GM12873 (cell line): ENCODE measurements around the gene CDH18.

ENCODE experiments used
- CTCF ChIP-seq: IDR thresholded peaks from 2 replicates; pipeline ENCODE4 v1.5.1; 2012; ENCODE audit warnings: low read depth, mild to moderate bottlenecking, moderate library complexity, low read length, control low read depth; ENCODE audit not compliant: insufficient read depth; ENCODE audit errors: missing control alignments

The CDH18 gene

GRCh38 chr5:19885040-19885824 is 102.8 kb downstream of the CDH18 start:
- TF ChIP-seq CTCF: no peak

GRCh38 chr5:19880859-19881436 is 107.1 kb downstream of the CDH18 start:
- no peak for TF ChIP-seq CTCF

GRCh38 chr5:19880458-19880857 is 107.5 kb downstream of the CDH18 start:
- no peak for TF ChIP-seq CTCF

GRCh38 chr5:19874811-19875210 is 113.2 kb downstream of the CDH18 start:
- no peak for TF ChIP-seq CTCF

- TF ChIP-seq CTCF: no peak
These were observed 121.9 kb downstream of the CDH18 start for GRCh38 chr5:19866090-19866450.

GRCh38 chr5:19865336-19866089 is 122.5 kb downstream of the CDH18 start:
- TF ChIP-seq CTCF: no peak

GRCh38 chr5:19862711-19863110 is 125.3 kb downstream of the CDH18 start:
- no peak for TF ChIP-seq CTCF
